H1 (cell line): ENCODE measurements around the gene PLSCR1. TPM values are rescaled to one million over a fixed set of nuclear protein-coding genes. Genes with fewer than 3 reads are reported as not detected.

Experiments
- CTCF ChIA-PET: fragments of 300-600 bp; sonication (Branson Sonifier 250); formaldehyde crosslinking; loops from one replicate; lab custom pipeline; 2021; ENCODE audit not compliant: partially characterized antibody; lab: Charles Lee
- POLR2A ChIA-PET: fragments of 300-600 bp; sonication (Branson Sonifier 250); formaldehyde crosslinking; loops from one replicate; lab custom pipeline; 2021; ENCODE audit warnings: inconsistent platforms; ENCODE audit not compliant: partially characterized antibody; lab: Charles Lee
- DNase-seq, 2 experiments: peaks; one replicate each; pipeline versions ENCODE4 v3.0.0 to v3.0.0-alpha.2; 2010 to 2022; ENCODE audit warnings: low spot score in 2 of 2, low read depth in 1 of 2, mixed read lengths in 1 of 2
- FAIRE-seq: peaks from 2 replicates; lab custom pipeline; 2011; peaks lifted over from hg19 to GRCh38; lab: Jason Lieb, UNC
- H2AFZ ChIP-seq: 2 replicates; pipeline ENCODE4 v1.8.1; 2012; ENCODE audit warnings: low read length, inconsistent platforms
- H2AK5ac ChIP-seq: 2 replicates; pipeline ENCODE4 v1.6.1; 2013; ENCODE audit warnings: low read depth, low read length
- H2BK120ac ChIP-seq: replicated peaks from 2 replicates; pipeline ENCODE3; 2013; ENCODE audit warnings: low read depth, low read length, inconsistent platforms
- H2BK12ac ChIP-seq: 2 replicates; pipeline ENCODE4 v1.6.1; 2013; ENCODE audit warnings: low read depth, low read length
- H2BK15ac ChIP-seq: 2 replicates; pipeline ENCODE4 v1.6.1; 2013; ENCODE audit warnings: low read length
- H2BK20ac ChIP-seq: 2 replicates; pipeline ENCODE4 v1.6.1; 2013; ENCODE audit warnings: low read length
- H2BK5ac ChIP-seq: 2 replicates; pipeline ENCODE4 v1.6.1; 2013; ENCODE audit warnings: low read depth, low read length
- H3K14ac ChIP-seq: 2 replicates; pipeline ENCODE4 v1.6.1; 2013; ENCODE audit warnings: inconsistent platforms; ENCODE audit not compliant: insufficient read length
- H3K18ac ChIP-seq: 2 replicates; pipeline ENCODE4 v1.6.1; 2013; ENCODE audit warnings: low read length; ENCODE audit errors: extremely low read depth
- H3K23ac ChIP-seq: 2 replicates; pipeline ENCODE4 v1.6.1; 2013; ENCODE audit warnings: inconsistent platforms; ENCODE audit not compliant: insufficient read length
- H3K23me2 ChIP-seq: 2 replicates; pipeline ENCODE4 v1.6.1; 2013; ENCODE audit warnings: low read depth, low read length
- H3K27ac ChIP-seq: 2 replicates; pipeline ENCODE4 v1.6.1; 2011; ENCODE audit warnings: low read depth, low read length, inconsistent platforms
- H3K27me3 ChIP-seq, 4 experiments: replicated peaks in 1 of 4; 1 replicate in 1 of 4; 2 replicates in 3 of 4; pipeline versions ENCODE4 v1.6.1 to v1.8.1; 2011 to 2013; ENCODE audit warnings: low read length in 3 of 4, mild to moderate bottlenecking in 3 of 4, inconsistent platforms in 2 of 4, mixed read lengths in 2 of 4, moderate library complexity in 1 of 4; ENCODE audit not compliant: control insufficient read depth in 3 of 4, insufficient read depth in 3 of 4; ENCODE audit errors: extremely low read depth in 1 of 4
- H3K36me3 ChIP-seq, 4 experiments: 2 replicates each; pipeline versions ENCODE4 v1.6.1 to v1.8.1; 2011 to 2013; ENCODE audit warnings: mild to moderate bottlenecking in 4 of 4, low read length in 3 of 4, moderate library complexity in 2 of 4, control low read depth in 1 of 4, inconsistent platforms in 1 of 4; ENCODE audit not compliant: insufficient read depth in 4 of 4, control insufficient read depth in 2 of 4
- H3K4ac ChIP-seq: replicated peaks from 2 replicates; pipeline ENCODE3; 2013; ENCODE audit warnings: low read length, low read depth, mixed read lengths, inconsistent platforms; ENCODE audit not compliant: insufficient read length
- H3K4me1 ChIP-seq, 4 experiments: replicated peaks in 1 of 4; 1 replicate in 1 of 4; 2 replicates in 3 of 4; pipeline versions ENCODE4 v1.6.1 to v1.8.1; 2011 to 2013; ENCODE audit warnings: low read length in 3 of 4, inconsistent platforms in 2 of 4, mixed read lengths in 1 of 4; ENCODE audit not compliant: insufficient read depth in 4 of 4, control insufficient read depth in 3 of 4
- H3K4me2 ChIP-seq, 2 experiments: 2 replicates each; pipeline versions ENCODE4 v1.6.1 to v1.8.1; 2011 to 2013; ENCODE audit warnings: low read depth in 2 of 2, low read length in 2 of 2, control low read depth in 1 of 2, inconsistent platforms in 1 of 2, mild to moderate bottlenecking in 1 of 2; ENCODE audit not compliant: insufficient read depth in 1 of 2
- H3K4me3 ChIP-seq, 4 experiments: fragments of 200-600, 300-600 bp in 1 of 4; sonication (generic), shearing (Covaris generic), sonication (Bioruptor Twin) in 1 of 4; 2 replicates each; pipeline versions ENCODE4 v1.5.1 to v1.8.1; 2011 to 2016; ENCODE audit warnings: low read length in 4 of 4, low read depth in 3 of 4, control low read depth in 2 of 4, inconsistent platforms in 2 of 4, mild to moderate bottlenecking in 2 of 4, mixed read lengths in 1 of 4, moderate library complexity in 1 of 4; ENCODE audit not compliant: insufficient read depth in 2 of 4; ENCODE audit errors: extremely low read depth in 1 of 4
- H3K56ac ChIP-seq: replicated peaks from 2 replicates; pipeline ENCODE3; 2013; ENCODE audit warnings: low read depth, mild to moderate bottlenecking, mixed read lengths, low read length, inconsistent platforms; ENCODE audit not compliant: insufficient read length
- H3K79me1 ChIP-seq: 2 replicates; pipeline ENCODE4 v1.6.1; 2013; ENCODE audit warnings: low read depth, low read length, control low read depth
- H3K79me2 ChIP-seq, 2 experiments: 2 replicates each; pipeline versions ENCODE4 v1.6.1 to v1.8.1; 2012 to 2013; ENCODE audit warnings: low read length in 2 of 2, mild to moderate bottlenecking in 2 of 2, inconsistent platforms in 1 of 2; ENCODE audit not compliant: insufficient read depth in 2 of 2, control insufficient read depth in 1 of 2
- H3K9ac ChIP-seq, 4 experiments: replicated peaks in 1 of 4; 1 replicate in 1 of 4; 2 replicates in 3 of 4; pipeline versions ENCODE4 v1.6.1 to v1.8.1; 2011 to 2013; ENCODE audit warnings: low read depth in 3 of 4, low read length in 3 of 4, control low read depth in 2 of 4, mild to moderate bottlenecking in 2 of 4, moderate library complexity in 2 of 4, inconsistent platforms in 1 of 4; ENCODE audit errors: extremely low read depth in 1 of 4
- H3K9me3 ChIP-seq, 2 experiments: 2 replicates each; pipeline versions ENCODE4 v1.6.1 to v1.8.1; 2012 to 2013; ENCODE audit warnings: mild to moderate bottlenecking in 2 of 2, moderate library complexity in 2 of 2, control low read depth in 1 of 2, inconsistent platforms in 1 of 2, low read depth in 1 of 2, low read length in 1 of 2, mixed read lengths in 1 of 2; ENCODE audit not compliant: insufficient read depth in 2 of 2
- H4K20me1 ChIP-seq, 2 experiments: replicated peaks in 1 of 2; 2 replicates each; pipeline versions ENCODE3 to v1.8.1; 2011 to 2013; ENCODE audit warnings: inconsistent platforms in 2 of 2, low read length in 2 of 2, mild to moderate bottlenecking in 1 of 2; ENCODE audit not compliant: insufficient read depth in 2 of 2, control insufficient read depth in 1 of 2
- H4K5ac ChIP-seq: 2 replicates; pipeline ENCODE4 v1.6.1; 2013; ENCODE audit warnings: low read length, low read depth, mixed read lengths, inconsistent platforms; ENCODE audit not compliant: insufficient read length
- H4K8ac ChIP-seq: 2 replicates; pipeline ENCODE4 v1.8.0; 2013; ENCODE audit warnings: mild to moderate bottlenecking, moderate library complexity, low read length, inconsistent platforms; ENCODE audit not compliant: insufficient read depth; ENCODE audit errors: extremely low read depth
- H4K91ac ChIP-seq: replicated peaks from 2 replicates; pipeline ENCODE3; 2013; ENCODE audit warnings: low read length, mixed read lengths, inconsistent platforms; ENCODE audit not compliant: insufficient read length
- ATF3 ChIP-seq: IDR thresholded peaks from 2 replicates; pipeline ENCODE4 v1.6.1; 2011; ENCODE audit warnings: low read depth, mild to moderate bottlenecking, low read length; ENCODE audit not compliant: insufficient read depth
- CHD2 ChIP-seq: IDR thresholded peaks from 2 replicates; pipeline ENCODE4 v1.6.1; 2012; ENCODE audit warnings: low read length, improper control_type of control experiment
- JUN ChIP-seq: IDR thresholded peaks from 2 replicates; pipeline ENCODE4 v1.6.1; 2011; ENCODE audit warnings: low read depth, mild to moderate bottlenecking, improper control_type of control experiment, low read length
- KDM4A ChIP-seq: IDR thresholded peaks from one replicate; pipeline ENCODE4 v1.7.1; 2012; ENCODE audit warnings: low read depth, mild to moderate bottlenecking, moderate library complexity, low read length, inconsistent platforms; ENCODE audit not compliant: severe bottlenecking
- PHF8 ChIP-seq: fragments of 200-600 bp; sonication (generic); conservative IDR thresholded peaks from 2 replicates; pipeline ENCODE4 v1.7.1; 2012; ENCODE audit warnings: low read depth, mild to moderate bottlenecking, inconsistent platforms, low read length, moderate library complexity
- SAP30 ChIP-seq: fragments of 300-600 bp; sonication (generic); IDR thresholded peaks from 2 replicates; pipeline ENCODE4 v1.7.1; 2012; ENCODE audit warnings: low read length, moderate library complexity, mild to moderate bottlenecking, inconsistent platforms; ENCODE audit not compliant: insufficient read depth, insufficient replicate concordance
- SIN3A ChIP-seq, 2 experiments: IDR thresholded peaks in 1 of 2; conservative IDR thresholded peaks in 1 of 2; 2 replicates each; pipeline ENCODE4 v1.6.1; 2011 to 2012; ENCODE audit warnings: low read length in 2 of 2, improper control_type of control experiment in 1 of 2, low read depth in 1 of 2, mild to moderate bottlenecking in 1 of 2
- SIX5 ChIP-seq: IDR thresholded peaks from 2 replicates; pipeline ENCODE4 v1.6.1; 2011; ENCODE audit warnings: mild to moderate bottlenecking, low read depth, low read length
- SP2 ChIP-seq: IDR thresholded peaks from 2 replicates; pipeline ENCODE4 v1.6.1; 2012; ENCODE audit warnings: mild to moderate bottlenecking, low read length, inconsistent platforms
- TBP ChIP-seq: IDR thresholded peaks from 2 replicates; pipeline ENCODE4 v1.6.1; 2011; ENCODE audit warnings: low read depth, low read length, improper control_type of control experiment
- USF2 ChIP-seq: IDR thresholded peaks from 2 replicates; pipeline ENCODE4 v1.6.1; 2011; ENCODE audit warnings: low read length, improper control_type of control experiment
- WGBS, 2 experiments: shearing (Covaris generic) in 1 of 2; methylation state at CpG; one replicate each; pipeline versions ENCODE4 v1.1.6 to v1.1.7; 2013 to 2015; ENCODE audit warnings: low lambda C conversion rate in 2 of 2, mixed read lengths in 2 of 2, inconsistent platforms in 1 of 2, low coverage in 1 of 2, missing lambda C conversion rate in 1 of 2; ENCODE audit not compliant: insufficient replicate concordance in 2 of 2, insufficient coverage in 1 of 2, insufficient read length in 1 of 2; ENCODE audit errors: extremely low coverage in 1 of 2, missing lambda C conversion rate in 1 of 2; 5-methylcytosine and 5-hydroxymethylcytosine counted together
- polyA plus RNA-seq, 7 experiments: library from polyadenylated mRNA; depleted of rRNA in 3 of 7; stranded (reverse) in 5 of 7; unstranded in 2 of 7; fragments of >200 nt in 5 of 7; fragments of 200-250 nt in 2 of 7; gene quantifications; 1 replicate in 5 of 7; 2 replicates in 1 of 7; 4 replicates in 1 of 7; pipeline versions ENCODE4 v1.2.1 to v1.2.3, GENCODE V29; 2011 to 2013; ENCODE audit warnings: missing spikeins in 2 of 7, mixed read lengths in 2 of 7
- total RNA-seq: library from RNA; stranded (reverse); fragmentation: NEBNext Ultra II Directional; extraction: Animal tissue kit (Norgen Biotek cat#: 25700); gene quantifications from 2 replicates; pipeline ENCODE4 v1.2.1, GENCODE V29; 2021

The PLSCR1 gene
- total and polyA plus RNA-seq, 2 of the 8 experiments (the other 6 are each of a cell fraction or from before 2014, with no cell fraction given) = 32.2 to 48.5 TPM

DNA sequence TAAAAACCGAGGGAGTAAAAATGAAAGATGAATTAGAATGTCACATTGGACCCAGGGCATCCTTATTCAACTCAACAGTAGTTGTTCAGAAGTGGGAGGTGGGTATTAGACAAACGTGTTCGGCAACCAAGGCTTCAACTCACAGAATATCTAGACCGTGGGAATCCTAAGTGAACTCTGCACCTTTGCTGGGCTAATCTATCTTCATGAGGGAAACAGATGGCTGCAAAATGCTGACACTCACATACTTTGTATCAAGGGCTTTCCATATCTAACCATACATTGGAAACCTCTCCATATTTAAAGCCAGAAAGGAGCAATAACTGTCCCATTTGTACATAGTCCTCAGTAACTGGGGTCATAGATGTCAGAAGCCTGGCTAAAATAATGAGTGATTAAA, 20.9 kb downstream of the PLSCR1 start:
- Histone ChIP-seq H3K9ac (no peak overlapping the region; a peak in 1 of 7 replicates), H2AK5ac (no peak overlapping the region), H3K9me3 (no peaks in the 10 kb centered on the region), H2BK12ac (no peak overlapping the region), H3K36me3 (peaks cover 0 to 14% (median under 1%) of the 10 kb centered on the region in 4 experiments; a peak in 2 of 8 replicates), H3K23me2 (no peaks in the 10 kb centered on the region; the same call in 1 of the 2 replicates), H3K4ac (no peak overlapping the region), H3K4me3 (no peak overlapping the region; a peak in 1 of 8 replicates), H2BK5ac (no peak overlapping the region), H4K91ac (no peak overlapping the region), H3K79me2 (no peaks in the 10 kb centered on the region), H3K4me1 (peaks cover 0 to 11% (median 8%) of the 10 kb centered on the region in 4 experiments; a peak in 3 of 7 replicates), H3K27ac (no peak overlapping the region), H3K27me3 (no peaks in the 10 kb centered on the region), H4K5ac (peak overlapping the region; percentile 9), H3K56ac (no peak overlapping the region), H3K79me1 (no peaks in the 10 kb centered on the region), H2BK15ac (no peak overlapping the region), H2BK20ac (0 out of 2 replicates have a peak overlapping the region, but pooled peaks have one; percentile 62), H2AFZ (no peak overlapping the region), H4K8ac (no peak overlapping the region), H4K20me1 (no peaks in the 10 kb centered on the region), H3K4me2 (peak overlapping the region in 1 of 2 experiments; percentile 43; a peak in 1 of 4 replicates), H2BK120ac (no peak overlapping the region), H3K23ac (no peak overlapping the region), H3K14ac (no peak overlapping the region), H3K18ac (peak overlapping the region; percentile 62; the same call in 1 of the 2 replicates)
- 86% methylated on average over 4 of the region's 4 CpGs; no CpG with 5 or more reads in 1 of the 2 experiments for WGBS, 2 experiments
- DNase-seq (no peak), FAIRE-seq (no peak)
- ChIA-PET POLR2A (no interaction called here), CTCF (interaction anchor here (1.5 kb wide), 1 partner anchor 20 kb away, joined by 3 read pairs; the partner anchor contains the start of gene PLSCR1)
- TF ChIP-seq SIX5 (no peak), SIN3A (conservative IDR thresholded peaks at IDR 0.05 in 1 of 2, IDR thresholded peaks at IDR 0.05 in 1 of 2; ENCODE audit: low read depth in 1 of 2, low read length in 2 of 2) (no peak), USF2 (no peak), PHF8 (no peak), SAP30 (no peak), SP2 (no peak), CHD2 (no peak), ATF3 (no peak), KDM4A (no peak), TBP (no peak), JUN (no peak)
